Adrenal gland (tissue), 12 donors: Measurements from ENCODE around the gene LMX1B. TPM values are rescaled to one million over a fixed set of nuclear protein-coding genes. Genes with fewer than 3 reads are reported as not detected.

ENCODE experiments used
- DNase-seq, 7 donors: peaks; one replicate each; pipeline ENCODE4 v3.0.0-alpha.2; 2019 to 2020
- H3K27ac ChIP-seq, 5 donors: fragments of 200-600 bp; sonication (generic) in 4 of 5; 1 replicate in 3 of 5; 2 replicates in 2 of 5; pipeline versions ENCODE4 v1.5.1 to v1.8.0; 2016 to 2020; ENCODE audit warnings: mild to moderate bottlenecking in 1 of 5
- H3K27me3 ChIP-seq: fragments of 200-600 bp; 2 replicates; pipeline ENCODE4 v1.8.0; 2021
- H3K36me3 ChIP-seq, 2 donors: fragments of 200-600 bp; replicated peaks in 1 of 2; 1 replicate in 1 of 2; 2 replicates in 1 of 2; pipeline versions ENCODE4 v1.5.1 to v1.8.0; 2018 to 2022
- H3K4me1 ChIP-seq, 2 donors: fragments of 200-600 bp; replicated peaks in 1 of 2; 1 replicate in 1 of 2; 2 replicates in 1 of 2; pipeline versions ENCODE4 v1.5.1 to v1.8.0; 2018 to 2021
- H3K4me3 ChIP-seq, 4 donors: fragments of 200-600 bp; sonication (generic) in 3 of 4; one replicate each; pipeline ENCODE4 v1.5.1; 2016 to 2018
- H3K9me3 ChIP-seq, 3 donors: fragments of 200-600 bp; sonication (generic) in 1 of 3; replicated peaks in 1 of 3; 1 replicate in 2 of 3; 2 replicates in 1 of 3; pipeline versions ENCODE4 v1.5.1 to v1.8.0; 2016 to 2021
- POLR2A ChIP-seq, 2 donors: fragments of 450-650 bp; IDR thresholded peaks; one replicate each; pipeline ENCODE4 v1.6.1; 2017; ENCODE audit warnings: antibody characterized with exemption in 2 of 2, mild to moderate bottlenecking in 2 of 2, moderate library complexity in 1 of 2
- WGBS, 4 donors: extraction: QIAGEN DNeasy Blood & Tissue Kit in 2 of 4; methylation state at CpG; one replicate each; pipeline versions ENCODE4 v1.1.5 to v1.1.7; 2013 to 2017; 5-methylcytosine and 5-hydroxymethylcytosine counted together
- intact Hi-C, 2 donors: fragments of 100-400 bp; cut with DNase I; formaldehyde crosslinking; loops; one replicate each; pipeline versions ENCODE4 v1.14.1 to v1.15.0; 2022 to 2023
- polyA plus RNA-seq, 3 donors: library from polyadenylated mRNA; stranded (reverse); fragments of 200-250 nt in 2 of 3; fragments of 350-450 nt in 1 of 3; fragmentation: Illumina TruSeq in 1 of 3; extraction: RNeasy Lipid Tissue Mini Kit (QIAGEN cat#74804) in 1 of 3; gene quantifications; one replicate each; pipeline ENCODE4 v1.2.3, GENCODE V29; 2013 to 2014
- total RNA-seq, 9 donors: library from RNA; depleted of rRNA in 4 of 9; stranded (reverse); fragments of >200 nt in 4 of 9; fragments of 120-200 nt in 1 of 9; fragmentation: NEBNext Ultra II Directional in 1 of 9; extraction: Animal tissue kit (Norgen Biotek cat#: 25700) in 1 of 9; gene quantifications; one replicate each; pipeline versions ENCODE4 v1.1.0 to v1.2.4, GENCODE V29; 2013 to 2023
- TF ChIP-seq, protein P1 (sequence below), 6 experiments: fragments of 450-650 bp in 4 of 6; fragments of 200-600 bp in 2 of 6; sonication (generic) in 1 of 6; IDR thresholded peaks; 1 replicate in 5 of 6; 2 replicates in 1 of 6; pipeline versions ENCODE4 v1.5.1 to v1.8.0; 2016 to 2021; ENCODE audit warnings: antibody characterized with exemption in 6 of 6, mild to moderate bottlenecking in 2 of 6, moderate library complexity in 1 of 6
- donor health status: healthy with polysubstance abuse.
- donor health status: Bipolar disorder and iron deficiency.
- donor health status: DM: yes; HTN: yes; CAD: no.
- donor health status: DM: no; HTN: no; CAD: no.
- donor health status: DM: no; HTN: no; CAD: no.
- donor health status: DM: yes; HTN: yes; CAD: no.

LMX1B gene
- total and polyA plus RNA-seq, 12 donors, result under 0.01 to 0.07 TPM; not detected in 10

DNA sequence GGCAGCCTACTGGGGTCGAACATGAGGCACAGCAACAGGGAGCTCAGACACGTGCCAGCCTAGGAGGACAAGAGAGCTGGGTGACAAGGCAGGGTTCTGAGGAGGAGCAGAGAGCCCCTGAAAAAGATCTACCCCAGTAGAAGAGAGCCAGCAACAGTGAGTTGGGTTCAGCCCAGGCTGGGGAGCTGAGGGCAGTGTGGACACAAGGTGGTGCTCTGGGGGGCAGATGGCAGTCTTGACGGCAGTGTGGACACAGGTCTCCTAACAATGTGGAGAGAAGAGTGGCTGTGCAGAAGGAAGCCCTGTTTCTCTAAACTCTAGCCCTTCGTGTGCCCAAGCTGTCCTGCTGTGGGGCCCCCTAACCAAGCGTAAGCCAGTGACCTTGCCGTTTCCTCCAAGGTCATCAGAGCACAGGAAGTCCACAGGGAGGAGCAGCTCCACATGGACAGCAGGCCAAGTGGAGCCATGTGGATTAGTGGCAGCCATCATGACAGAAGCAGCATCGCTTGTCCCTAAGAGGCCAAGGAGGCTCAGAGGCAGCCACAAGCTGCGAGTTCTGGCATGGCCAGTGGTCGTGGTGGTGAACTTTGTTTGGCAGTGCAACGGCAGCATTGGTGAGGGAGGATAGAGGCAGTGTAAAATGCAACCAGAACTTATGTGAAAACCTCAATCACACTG lies 25.1 kb upstream of the LMX1B start:
- no peak for DNase-seq
- H3K4me3 ChIP-seq, result no peak overlapping the region
- H3K4me1 ChIP-seq, result no peaks in the 10 kb centered on the region
- TF ChIP-seq POLR2A (IDR thresholded peaks at IDR 0.05), result no peak
- TF ChIP-seq, protein P1, sequence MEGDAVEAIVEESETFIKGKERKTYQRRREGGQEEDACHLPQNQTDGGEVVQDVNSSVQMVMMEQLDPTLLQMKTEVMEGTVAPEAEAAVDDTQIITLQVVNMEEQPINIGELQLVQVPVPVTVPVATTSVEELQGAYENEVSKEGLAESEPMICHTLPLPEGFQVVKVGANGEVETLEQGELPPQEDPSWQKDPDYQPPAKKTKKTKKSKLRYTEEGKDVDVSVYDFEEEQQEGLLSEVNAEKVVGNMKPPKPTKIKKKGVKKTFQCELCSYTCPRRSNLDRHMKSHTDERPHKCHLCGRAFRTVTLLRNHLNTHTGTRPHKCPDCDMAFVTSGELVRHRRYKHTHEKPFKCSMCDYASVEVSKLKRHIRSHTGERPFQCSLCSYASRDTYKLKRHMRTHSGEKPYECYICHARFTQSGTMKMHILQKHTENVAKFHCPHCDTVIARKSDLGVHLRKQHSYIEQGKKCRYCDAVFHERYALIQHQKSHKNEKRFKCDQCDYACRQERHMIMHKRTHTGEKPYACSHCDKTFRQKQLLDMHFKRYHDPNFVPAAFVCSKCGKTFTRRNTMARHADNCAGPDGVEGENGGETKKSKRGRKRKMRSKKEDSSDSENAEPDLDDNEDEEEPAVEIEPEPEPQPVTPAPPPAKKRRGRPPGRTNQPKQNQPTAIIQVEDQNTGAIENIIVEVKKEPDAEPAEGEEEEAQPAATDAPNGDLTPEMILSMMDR (IDR thresholded peaks at IDR 0.05), result no peak
- H3K9me3 ChIP-seq, result no peaks in the 10 kb centered on the region
- intact Hi-C loops, result no loop called here
- H3K27ac ChIP-seq, result no peak overlapping the region
- 72 to 84% (median 80%) methylated on average over 6 to 10 of the region's 10 CpGs for WGBS, 4 donors
- peaks cover 3% of the 10 kb centered on the region for H3K27me3 ChIP-seq
- H3K36me3 ChIP-seq, result no peaks in the 10 kb centered on the region

DNA sequence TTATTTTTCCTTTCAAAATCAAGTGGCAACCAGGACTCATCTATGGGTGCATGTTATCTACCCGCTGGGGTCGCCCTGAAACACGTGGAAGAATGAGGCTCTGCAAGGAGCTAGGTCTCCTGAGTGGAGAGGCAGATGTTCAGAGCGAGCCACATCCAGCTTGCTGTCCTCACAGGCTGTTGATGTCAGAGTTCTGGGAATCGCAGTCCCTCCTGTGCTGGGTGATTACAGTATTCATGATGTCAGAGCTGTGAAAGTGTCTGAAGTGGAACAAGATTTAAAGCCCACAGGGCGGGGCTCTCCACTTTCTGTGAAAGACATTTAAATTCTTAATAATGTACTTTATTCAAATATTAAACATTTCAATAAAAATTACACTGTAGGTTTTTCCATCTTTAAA lies 24.4 kb upstream of the LMX1B start:
- intact Hi-C loops, result no loop called here
- WGBS, 4 donors, result 83 to 92% (median 86%) methylated on average over 6 of the region's 6 CpGs
- H3K9me3 ChIP-seq, result no peaks in the 10 kb centered on the region

DNA sequence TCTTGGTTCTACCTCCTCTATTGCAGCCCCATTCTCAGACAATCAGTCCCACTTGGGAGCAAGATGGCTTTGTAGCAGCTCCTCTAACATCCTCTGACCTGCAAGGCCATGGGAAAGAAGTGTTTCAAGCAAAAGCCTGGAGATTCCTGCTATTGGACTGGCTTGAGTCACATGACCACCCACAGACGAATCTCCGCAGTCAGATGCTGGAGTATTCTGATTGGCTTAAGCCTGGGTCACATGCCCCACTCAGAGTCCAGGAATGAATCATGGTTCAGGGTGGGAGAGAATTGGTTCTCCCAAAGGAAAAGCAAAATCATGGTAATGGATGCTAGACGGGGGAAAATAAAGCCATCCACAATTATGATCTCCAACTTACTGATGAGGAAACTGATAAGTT lies 22.6 kb upstream of the LMX1B start:
- Histone ChIP-seq H3K27me3 (peaks cover 7% of the 10 kb centered on the region), H3K36me3 (no peaks in the 10 kb centered on the region), H3K9me3 (no peaks in the 10 kb centered on the region), H3K4me1 (no peaks in the 10 kb centered on the region), H3K27ac (no peak overlapping the region), H3K4me3 (no peak overlapping the region)
- intact Hi-C loops, result no loop called here
- TF ChIP-seq, protein P1 (IDR thresholded peaks at IDR 0.05), result no peak
- TF ChIP-seq POLR2A (IDR thresholded peaks at IDR 0.05), result no peak
- 73 to 80% (median 77%) methylated on average over 3 of the region's 3 CpGs for WGBS, 4 donors
- DNase-seq, result no peak

More for the DNA sequence above, 24.4 kb upstream of the LMX1B start:
- Histone ChIP-seq H3K36me3 (no peaks in the 10 kb centered on the region), H3K27ac (no peak overlapping the region), H3K4me1 (no peaks in the 10 kb centered on the region), H3K27me3 (peaks cover 3% of the 10 kb centered on the region), H3K4me3 (no peak overlapping the region)
- DNase-seq, result no peak
- TF ChIP-seq POLR2A (IDR thresholded peaks at IDR 0.05), result no peak
- TF ChIP-seq, protein P1 (IDR thresholded peaks at IDR 0.05), result no peak

DNA sequence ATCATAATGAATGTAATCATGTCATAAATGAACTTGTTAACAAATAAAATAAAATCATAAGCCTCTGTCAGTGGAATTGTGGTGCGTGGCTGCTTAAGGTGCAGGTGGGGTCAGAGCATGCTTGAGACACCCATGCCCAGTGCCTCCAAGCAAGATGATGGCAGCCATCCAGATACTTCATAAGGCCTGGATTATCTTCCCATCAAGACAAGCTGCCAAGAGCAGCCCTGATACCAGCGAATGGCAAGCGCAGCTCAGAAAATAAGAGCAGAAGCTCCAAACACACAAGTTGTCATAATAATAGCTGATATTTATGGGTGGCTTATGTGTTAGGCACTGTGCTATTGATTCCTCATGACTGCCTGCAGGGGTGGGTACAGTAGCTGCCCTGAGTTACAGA lies 21.8 kb upstream of the LMX1B start:
- Histone ChIP-seq H3K4me1 (no peaks in the 10 kb centered on the region), H3K27me3 (peaks cover 7% of the 10 kb centered on the region), H3K27ac (no peak overlapping the region), H3K9me3 (no peaks in the 10 kb centered on the region), H3K36me3 (no peaks in the 10 kb centered on the region), H3K4me3 (no peak overlapping the region)
- DNase-seq, result no peak
- TF ChIP-seq, protein P1 (IDR thresholded peaks at IDR 0.05), result no peak
- TF ChIP-seq POLR2A (IDR thresholded peaks at IDR 0.05), result no peak
- intact Hi-C loops, result no loop called here
- 70 to 79% (median 74%) methylated on average over 3 of the region's 3 CpGs for WGBS, 4 donors
